ENCODE results near the gene PTPRM.

DNA sequence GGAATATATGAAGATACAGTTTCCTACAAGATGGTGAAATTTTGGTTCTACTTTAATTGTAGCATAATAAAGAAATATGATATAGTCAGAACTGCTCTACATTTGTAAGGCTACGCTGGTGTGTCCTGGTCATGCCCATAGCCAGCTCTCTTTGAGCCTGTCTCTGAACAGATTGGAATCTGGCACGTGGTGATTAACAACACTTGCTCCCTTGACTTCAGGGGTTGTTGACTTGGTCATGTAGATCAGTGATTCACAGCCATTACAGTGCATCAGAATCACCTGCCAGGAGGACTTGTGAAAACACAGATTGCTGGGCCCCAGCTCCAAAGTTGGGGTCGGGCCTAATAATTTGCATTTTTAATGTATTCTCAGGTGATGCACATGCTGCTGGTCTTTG, 80.4 kb downstream of the PTPRM start:
- TF ChIP-seq, protein P1, sequence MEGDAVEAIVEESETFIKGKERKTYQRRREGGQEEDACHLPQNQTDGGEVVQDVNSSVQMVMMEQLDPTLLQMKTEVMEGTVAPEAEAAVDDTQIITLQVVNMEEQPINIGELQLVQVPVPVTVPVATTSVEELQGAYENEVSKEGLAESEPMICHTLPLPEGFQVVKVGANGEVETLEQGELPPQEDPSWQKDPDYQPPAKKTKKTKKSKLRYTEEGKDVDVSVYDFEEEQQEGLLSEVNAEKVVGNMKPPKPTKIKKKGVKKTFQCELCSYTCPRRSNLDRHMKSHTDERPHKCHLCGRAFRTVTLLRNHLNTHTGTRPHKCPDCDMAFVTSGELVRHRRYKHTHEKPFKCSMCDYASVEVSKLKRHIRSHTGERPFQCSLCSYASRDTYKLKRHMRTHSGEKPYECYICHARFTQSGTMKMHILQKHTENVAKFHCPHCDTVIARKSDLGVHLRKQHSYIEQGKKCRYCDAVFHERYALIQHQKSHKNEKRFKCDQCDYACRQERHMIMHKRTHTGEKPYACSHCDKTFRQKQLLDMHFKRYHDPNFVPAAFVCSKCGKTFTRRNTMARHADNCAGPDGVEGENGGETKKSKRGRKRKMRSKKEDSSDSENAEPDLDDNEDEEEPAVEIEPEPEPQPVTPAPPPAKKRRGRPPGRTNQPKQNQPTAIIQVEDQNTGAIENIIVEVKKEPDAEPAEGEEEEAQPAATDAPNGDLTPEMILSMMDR (conservative IDR thresholded peaks at IDR 0.05; ENCODE audit: low read depth, low read length), result no peak
- no peak for TF ChIP-seq POLR2A (IDR thresholded peaks at IDR 0.05; ENCODE audit: low read depth, low read length)
- TF ChIP-seq, protein P2, sequence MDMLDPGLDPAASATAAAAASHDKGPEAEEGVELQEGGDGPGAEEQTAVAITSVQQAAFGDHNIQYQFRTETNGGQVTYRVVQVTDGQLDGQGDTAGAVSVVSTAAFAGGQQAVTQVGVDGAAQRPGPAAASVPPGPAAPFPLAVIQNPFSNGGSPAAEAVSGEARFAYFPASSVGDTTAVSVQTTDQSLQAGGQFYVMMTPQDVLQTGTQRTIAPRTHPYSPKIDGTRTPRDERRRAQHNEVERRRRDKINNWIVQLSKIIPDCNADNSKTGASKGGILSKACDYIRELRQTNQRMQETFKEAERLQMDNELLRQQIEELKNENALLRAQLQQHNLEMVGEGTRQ (IDR thresholded peaks at IDR 0.05; ENCODE audit: low read depth, low read length), result no peak
- TF ChIP-seq RAD21 (IDR thresholded peaks at IDR 0.05; ENCODE audit: low read length), result no peak
- TF ChIP-seq RCOR1 (IDR thresholded peaks at IDR 0.05; ENCODE audit: insufficient replicate concordance, low read length), result no peak
- TF ChIP-seq RFX5 (IDR thresholded peaks at IDR 0.05; ENCODE audit: low read depth, low read length), result no peak
- no peak for TF ChIP-seq MXI1 (IDR thresholded peaks at IDR 0.05; ENCODE audit: borderline replicate concordance, low read depth, low read length)
- TF ChIP-seq CEBPB (IDR thresholded peaks at IDR 0.05; ENCODE audit: low read depth, low read length), result no peak
- TF ChIP-seq, protein P3, sequence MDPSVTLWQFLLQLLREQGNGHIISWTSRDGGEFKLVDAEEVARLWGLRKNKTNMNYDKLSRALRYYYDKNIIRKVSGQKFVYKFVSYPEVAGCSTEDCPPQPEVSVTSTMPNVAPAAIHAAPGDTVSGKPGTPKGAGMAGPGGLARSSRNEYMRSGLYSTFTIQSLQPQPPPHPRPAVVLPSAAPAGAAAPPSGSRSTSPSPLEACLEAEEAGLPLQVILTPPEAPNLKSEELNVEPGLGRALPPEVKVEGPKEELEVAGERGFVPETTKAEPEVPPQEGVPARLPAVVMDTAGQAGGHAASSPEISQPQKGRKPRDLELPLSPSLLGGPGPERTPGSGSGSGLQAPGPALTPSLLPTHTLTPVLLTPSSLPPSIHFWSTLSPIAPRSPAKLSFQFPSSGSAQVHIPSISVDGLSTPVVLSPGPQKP (IDR thresholded peaks at IDR 0.05; ENCODE audit: borderline replicate concordance, low read depth, low read length), result no peak
- TF ChIP-seq BHLHE40 (IDR thresholded peaks at IDR 0.05; ENCODE audit: low read depth, low read length), result no peak
- no peak for TF ChIP-seq MAFK (IDR thresholded peaks at IDR 0.05; ENCODE audit: low read depth, low read length)
